Measurements from ENCODE around the gene NME4. TPM values are rescaled to one million over a fixed set of nuclear protein-coding genes. Genes with fewer than 3 reads are reported as not detected.
"Not testable (repeated sequence)": the region's sequence is repeated elsewhere in the genome, so short reads cannot be mapped to it uniquely, and the experiment has no call there.

Gene NME4
- total RNA-seq, 2 experiments from 2014 or later: 86.7 to 87.0 TPM

- Mint-ChIP-seq H3K4me1 (ENCODE audit: low read depth) (peaks cover 17% of the 10 kb centered on the region), H3K36me3 (ENCODE audit: low read depth) (peaks cover 1% of the 10 kb centered on the region), H3K27me3 (ENCODE audit: low read depth) (no peaks in the 10 kb centered on the region), H3K4me3 (no peak overlapping the region), H3K9me3 (no peaks in the 10 kb centered on the region), H3K27ac (no peak overlapping the region)
- DNase-seq: no peak
- CTCF ChIA-PET: no interaction called here
- intact Hi-C loops (cut with micrococcal nuclease): no loop called here
Observed at GRCh38 chr16:373848-374615, 23.0 kb upstream of the NME4 start.

GRCh38 chr16:374616-374926 is 22.4 kb upstream of the NME4 start:
- H3K9me3 Mint-ChIP-seq: no peaks in the 10 kb centered on the region
- peaks cover 1% of the 10 kb centered on the region for H3K36me3 Mint-ChIP-seq (ENCODE audit: low read depth)
- no peak for DNase-seq
- CTCF ChIA-PET: no interaction called here
- no peak overlapping the region for H3K4me3 Mint-ChIP-seq
- no peak overlapping the region for H3K27ac Mint-ChIP-seq
- intact Hi-C loops (cut with micrococcal nuclease): no loop called here
- no peaks in the 10 kb centered on the region for H3K27me3 Mint-ChIP-seq (ENCODE audit: low read depth)
- peaks cover 14% of the 10 kb centered on the region for H3K4me1 Mint-ChIP-seq (ENCODE audit: low read depth)

GRCh38 chr16:375212-375611 is 21.8 kb upstream of the NME4 start:
- no peak overlapping the region for H3K27ac Mint-ChIP-seq
- peaks cover 17% of the 10 kb centered on the region for H3K4me1 Mint-ChIP-seq (ENCODE audit: low read depth)
- CTCF ChIA-PET: no interaction called here
- peaks cover 1% of the 10 kb centered on the region for H3K36me3 Mint-ChIP-seq (ENCODE audit: low read depth)
- no peak overlapping the region for H3K4me3 Mint-ChIP-seq
- no peaks in the 10 kb centered on the region for H3K9me3 Mint-ChIP-seq
- no peaks in the 10 kb centered on the region for H3K27me3 Mint-ChIP-seq (ENCODE audit: low read depth)
- no peak for DNase-seq
- intact Hi-C loops (cut with micrococcal nuclease): no loop called here

GRCh38 chr16:375927-376816 is 20.8 kb upstream of the NME4 start:
- no peaks in the 10 kb centered on the region for H3K36me3 Mint-ChIP-seq (ENCODE audit: low read depth)

GRCh38 chr16:376817-377418 is 20.1 kb upstream of the NME4 start:
- H3K36me3 Mint-ChIP-seq (ENCODE audit: low read depth): no peaks in the 10 kb centered on the region
- DNase-seq: no peak
- intact Hi-C loops (cut with micrococcal nuclease): no loop called here
- H3K27me3 Mint-ChIP-seq (ENCODE audit: low read depth): no peaks in the 10 kb centered on the region
- peaks cover 14% of the 10 kb centered on the region for H3K4me1 Mint-ChIP-seq (ENCODE audit: low read depth)
- no peak overlapping the region for H3K27ac Mint-ChIP-seq
- no peak overlapping the region for H3K4me3 Mint-ChIP-seq
- H3K9me3 Mint-ChIP-seq: no peaks in the 10 kb centered on the region
- CTCF ChIA-PET: no interaction called here

More at GRCh38 chr16:375927-376816, 20.8 kb upstream of the NME4 start:
- Mint-ChIP-seq H3K27ac (no peak overlapping the region), H3K9me3 (no peaks in the 10 kb centered on the region), H3K27me3 (ENCODE audit: low read depth) (no peaks in the 10 kb centered on the region), H3K4me3 (no peak overlapping the region), H3K4me1 (ENCODE audit: low read depth) (peaks cover 15% of the 10 kb centered on the region)
- intact Hi-C loops (cut with micrococcal nuclease): no loop called here
- CTCF ChIA-PET: no interaction called here
- DNase-seq: no peak

- no peaks in the 10 kb centered on the region for H3K27me3 Mint-ChIP-seq (ENCODE audit: low read depth)
- intact Hi-C loops (cut with micrococcal nuclease): no loop called here
- H3K4me1 Mint-ChIP-seq (ENCODE audit: low read depth): peaks cover 16% of the 10 kb centered on the region
- CTCF ChIA-PET: no interaction called here
- no peaks in the 10 kb centered on the region for H3K9me3 Mint-ChIP-seq
- H3K27ac Mint-ChIP-seq: no peak overlapping the region
- H3K36me3 Mint-ChIP-seq (ENCODE audit: low read depth): no peaks in the 10 kb centered on the region
- H3K4me3 Mint-ChIP-seq: no peak overlapping the region
- no peak for DNase-seq
Observed at GRCh38 chr16:377419-377951, 19.5 kb upstream of the NME4 start.

GRCh38 chr16:378113-378820 is 18.7 kb upstream of the NME4 start:
- DNase-seq; H3K4me3 Mint-ChIP-seq; CTCF ChIA-PET; intact Hi-C loops (cut with micrococcal nuclease); H3K27ac Mint-ChIP-seq; H3K36me3 Mint-ChIP-seq (ENCODE audit: low read depth); H3K27me3 Mint-ChIP-seq (ENCODE audit: low read depth); H3K9me3 Mint-ChIP-seq: not testable (repeated sequence)
- H3K4me1 Mint-ChIP-seq (ENCODE audit: low read depth): peaks cover 21% of the 10 kb centered on the region

- intact Hi-C loops (cut with micrococcal nuclease): no loop called here
- H3K36me3 Mint-ChIP-seq (ENCODE audit: low read depth): no peaks in the 10 kb centered on the region
- peaks cover 25% of the 10 kb centered on the region for H3K4me1 Mint-ChIP-seq (ENCODE audit: low read depth)
- peak overlapping the region; percentile 15 for H3K4me3 Mint-ChIP-seq
- H3K9me3 Mint-ChIP-seq: no peaks in the 10 kb centered on the region
- CTCF ChIA-PET: no interaction called here
- H3K27ac Mint-ChIP-seq: no peak overlapping the region
- DNase-seq: no peak
- H3K27me3 Mint-ChIP-seq (ENCODE audit: low read depth): no peaks in the 10 kb centered on the region
Observed at GRCh38 chr16:378821-379182, 18.2 kb upstream of the NME4 start.

GRCh38 chr16:379183-379960 is 17.6 kb upstream of the NME4 start:
- peaks cover 25% of the 10 kb centered on the region for H3K4me1 Mint-ChIP-seq (ENCODE audit: low read depth)
- CTCF ChIA-PET: interaction anchor here (0.7 to 2.0 kb wide), 3 partner anchors 9 to 108 kb away, joined by 3 to 5 read pairs (median 4); partner anchors contain the start of gene MRPL28
- no peaks in the 10 kb centered on the region for H3K36me3 Mint-ChIP-seq (ENCODE audit: low read depth)
- no peaks in the 10 kb centered on the region for H3K27me3 Mint-ChIP-seq (ENCODE audit: low read depth)
- peak overlapping the region; percentile 69 for H3K4me3 Mint-ChIP-seq
- intact Hi-C loops (cut with micrococcal nuclease): no loop called here
- DNase-seq: no peak
- H3K27ac Mint-ChIP-seq: peak overlapping the region; percentile 73
- no peaks in the 10 kb centered on the region for H3K9me3 Mint-ChIP-seq

- no peaks in the 10 kb centered on the region for H3K9me3 Mint-ChIP-seq
- intact Hi-C loops (cut with micrococcal nuclease): loop anchor here (1.0 to 5.0 kb wide), 2 partner anchors 10 to 207 kb away; partner anchors contain the start of gene MRPL28
- H3K4me3 Mint-ChIP-seq: peak overlapping the region; percentile 69
- H3K27ac Mint-ChIP-seq: peak overlapping the region; percentile 73
- DNase-seq: no peak
- no peaks in the 10 kb centered on the region for H3K36me3 Mint-ChIP-seq (ENCODE audit: low read depth)
- H3K4me1 Mint-ChIP-seq (ENCODE audit: low read depth): peaks cover 25% of the 10 kb centered on the region
- no peaks in the 10 kb centered on the region for H3K27me3 Mint-ChIP-seq (ENCODE audit: low read depth)
- CTCF ChIA-PET: interaction anchor here (0.7 to 2.0 kb wide), 3 partner anchors 9 to 108 kb away, joined by 3 to 5 read pairs (median 4); partner anchors contain the start of gene MRPL28
Observed at GRCh38 chr16:379961-380761, 16.8 kb upstream of the NME4 start.

- Mint-ChIP-seq H3K36me3 (ENCODE audit: low read depth) (no peaks in the 10 kb centered on the region), H3K4me1 (ENCODE audit: low read depth) (peaks cover 25% of the 10 kb centered on the region), H3K4me3 (peak overlapping the region; percentile 74), H3K27me3 (ENCODE audit: low read depth) (no peaks in the 10 kb centered on the region), H3K9me3 (no peaks in the 10 kb centered on the region), H3K27ac (no peak overlapping the region)
- intact Hi-C loops (cut with micrococcal nuclease): loop anchor here (1.0 to 5.0 kb wide), 2 partner anchors 10 to 207 kb away; partner anchors contain the start of gene MRPL28
- CTCF ChIA-PET: interaction anchor here (1.0 to 2.0 kb wide), 2 partner anchors 10 to 107 kb away, joined by 3 to 5 read pairs; partner anchors contain the start of gene MRPL28
- no peak for DNase-seq
Observed at GRCh38 chr16:380762-381011, 16.3 kb upstream of the NME4 start.

Data from activated naive CD4-positive, alpha-beta T cell treated with anti-CD3 and anti-CD28 coated beads for 36 hours (primary cell).